Inflammatory macrophage treated with lipopolysaccharide for 1 hour (primary cell): ENCODE results near the gene DDT.
"Not testable (repeated sequence)": the region's sequence is repeated elsewhere in the genome, so short reads cannot be mapped to it uniquely, and the experiment has no call there.

Experiments used
- DNase-seq, 2 donors: peaks; one replicate each; pipeline ENCODE4 v3.0.0-alpha.2; 2020 to 2022

Gene DDT

DNA sequence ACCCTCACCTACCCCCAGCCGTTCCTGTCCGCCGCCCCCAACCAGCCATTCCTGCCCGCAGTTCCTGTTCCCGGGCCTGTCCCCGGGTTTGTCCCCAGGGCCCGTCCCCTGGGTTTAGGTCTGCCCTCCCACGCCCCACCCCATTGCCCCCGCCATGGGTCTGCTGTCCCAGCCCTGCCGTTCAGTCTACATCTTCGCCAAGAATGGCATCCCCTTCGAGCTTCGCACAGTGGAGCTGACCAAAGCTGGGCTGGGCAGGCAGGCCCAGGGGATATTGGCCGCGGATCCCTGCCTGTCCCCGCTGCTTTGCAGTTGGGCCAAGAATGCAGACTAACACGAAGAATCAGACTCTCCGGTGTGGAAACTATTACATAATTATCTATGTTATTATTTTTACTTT, 24.5 kb downstream of the DDT start:
- not testable (repeated sequence) for DNase-seq

GRCh38 chr22:23947391-23947790, 26.9 kb downstream of the DDT start:
- DNase-seq: not testable (repeated sequence)

GRCh38 chr22:23940166-23940565, 34.1 kb downstream of the DDT start:
- DNase-seq: not testable (repeated sequence)

- no peak for DNase-seq
Observed at GRCh38 chr22:23939017-23939357, 35.3 kb downstream of the DDT start.

DNA sequence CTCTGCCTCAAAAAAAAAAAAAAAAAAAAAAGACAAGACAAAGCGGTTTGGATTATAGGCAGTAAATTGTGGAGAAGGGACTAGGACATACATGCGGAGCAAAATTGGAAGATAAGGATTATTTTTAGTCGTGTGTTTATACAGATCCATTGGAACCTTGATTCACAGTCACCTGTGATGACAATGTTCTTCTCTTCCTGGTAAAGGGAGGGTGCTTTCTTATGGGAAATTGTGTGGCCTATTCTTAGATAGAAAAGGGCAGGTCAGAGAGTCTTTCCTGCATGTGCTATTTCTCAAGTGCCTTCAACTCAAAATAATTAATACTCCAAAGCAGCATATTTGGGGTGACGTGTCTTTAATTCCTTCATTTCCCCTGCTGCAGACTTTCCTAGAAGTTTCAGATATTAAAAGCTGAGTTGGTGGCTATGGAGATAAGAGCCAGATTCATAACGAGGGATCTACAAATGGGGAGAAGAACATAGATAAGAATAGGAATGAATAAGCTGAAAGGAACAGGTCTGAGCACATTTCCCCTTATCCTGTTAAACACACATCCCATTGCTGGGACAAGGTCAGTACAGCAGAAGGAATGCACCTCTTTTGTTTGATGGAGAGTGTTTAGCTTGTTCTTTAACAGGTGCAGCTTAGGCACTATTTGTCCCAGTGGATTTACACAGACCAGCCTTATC, 35.8 kb downstream of the DDT start:
- no peak for DNase-seq

GRCh38 chr22:23926561-23926960, 47.7 kb downstream of the DDT start:
- no peak for DNase-seq

- no peak for DNase-seq
Observed at GRCh38 chr22:23925020-23925606, 49.1 kb downstream of the DDT start.

DNA sequence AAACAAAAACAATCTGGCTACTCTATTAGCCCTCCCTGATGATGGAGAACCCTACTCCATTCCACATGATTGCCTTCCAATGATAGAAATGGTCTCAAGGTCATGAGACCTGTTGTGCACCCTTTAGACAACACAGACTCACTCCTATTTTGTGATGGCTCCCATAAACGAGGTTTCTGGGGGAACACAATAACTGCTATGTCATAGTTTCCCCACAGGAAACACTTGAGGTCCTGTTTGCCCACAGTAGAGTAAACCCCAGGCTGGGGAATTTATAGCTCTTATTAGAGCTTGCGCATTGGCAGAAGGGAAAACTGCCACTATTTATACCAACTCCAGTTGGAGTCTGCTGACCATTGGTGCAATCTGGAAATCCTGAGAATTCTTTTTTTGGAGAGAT, 51.3 kb downstream of the DDT start:
- peak in 1 of 2 donors; percentile 16 for DNase-seq

DNA sequence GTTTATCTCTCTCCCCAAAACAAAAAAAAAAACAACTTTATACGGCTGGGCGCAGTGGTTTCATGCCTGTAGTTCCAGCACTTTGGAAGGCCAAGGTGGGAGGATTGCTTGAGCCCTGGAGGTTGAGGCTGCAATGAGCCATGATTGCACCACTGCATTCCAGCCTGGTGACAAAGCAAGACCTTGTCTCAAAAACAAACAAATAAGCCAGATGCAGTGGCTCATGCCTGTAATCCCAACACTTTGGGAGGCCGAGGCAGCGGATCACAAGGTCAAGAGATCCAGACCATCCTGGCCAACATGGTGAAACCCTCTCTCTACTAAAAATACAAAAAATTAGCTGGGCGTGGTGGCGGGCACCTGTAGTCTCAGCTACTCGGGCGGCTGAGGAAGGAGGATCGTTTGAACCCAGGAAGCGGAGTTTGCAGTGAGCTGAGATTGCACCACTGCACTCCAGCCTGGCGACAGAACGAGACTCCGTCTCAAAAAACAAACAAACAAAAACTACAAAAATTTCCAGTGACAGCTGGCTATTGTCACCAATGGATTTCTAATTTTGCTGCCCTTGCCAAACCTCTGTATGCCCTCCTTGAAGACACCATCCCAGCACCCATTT, 52.5 kb downstream of the DDT start:
- not testable (repeated sequence) for DNase-seq
